Activated CD8-positive, alpha-beta memory T cell treated with anti-CD3 and anti-CD28 coated beads for 4 hours (primary cell): Measurements from ENCODE around the gene HIVEP1.

Experiments
- DNase-seq, 2 donors: peaks; one replicate each; pipeline ENCODE4 v3.0.0-alpha.2; 2020; ENCODE audit warnings: low read depth in 2 of 2

The HIVEP1 gene

GRCh38 chr6:11994875-11995461 lies 17.1 kb upstream of the HIVEP1 start:
- DNase-seq: no peak

- DNase-seq: no peak
Observed at GRCh38 chr6:11996751-11997150, 15.4 kb upstream of the HIVEP1 start.

- no peak for DNase-seq
Observed at GRCh38 chr6:11999246-11999645, 12.9 kb upstream of the HIVEP1 start.

GRCh38 chr6:12000174-12000573 lies 11.9 kb upstream of the HIVEP1 start:
- no peak for DNase-seq

- DNase-seq: no peak
Observed at GRCh38 chr6:12001004-12001705, 11.0 kb upstream of the HIVEP1 start.

GRCh38 chr6:12001706-12002435 lies 10.2 kb upstream of the HIVEP1 start:
- no peak for DNase-seq

GRCh38 chr6:12007473-12007872 lies 4.6 kb upstream of the HIVEP1 start:
- DNase-seq: no peak

- no peak for DNase-seq
Observed at GRCh38 chr6:12007887-12008286, 4.2 kb upstream of the HIVEP1 start.

- DNase-seq: peak; percentile 61 to 76
Observed at GRCh38 chr6:12008366-12009179, 3.5 kb upstream of the HIVEP1 start.

- no peak for DNase-seq
Observed at GRCh38 chr6:12009180-12009685, 2.9 kb upstream of the HIVEP1 start.

GRCh38 chr6:12009876-12010634 lies 2.1 kb upstream of the HIVEP1 start:
- no peak for DNase-seq

GRCh38 chr6:12010635-12011275 lies 1.4 kb upstream of the HIVEP1 start:
- DNase-seq: no peak

GRCh38 chr6:12011276-12012037 lies 655 bp upstream of the HIVEP1 start:
- DNase-seq: peak; percentile 92 to 97

- DNase-seq: peak in 1 of 2 donors; percentile 35
Observed at GRCh38 chr6:12012558-12013306, 620 bp downstream of the HIVEP1 start.

GRCh38 chr6:12013307-12013719 lies 1.2 kb downstream of the HIVEP1 start:
- DNase-seq: no peak

- DNase-seq: no peak
Observed at GRCh38 chr6:12014027-12014872, 2.1 kb downstream of the HIVEP1 start.

- DNase-seq: no peak
Observed at GRCh38 chr6:12014873-12015149, 2.7 kb downstream of the HIVEP1 start.

- DNase-seq: no peak
Observed at GRCh38 chr6:12017263-12017662, 5.2 kb downstream of the HIVEP1 start.
